HepG2 (cell line): Measurements from ENCODE around the gene PDK2. TPM values are rescaled to one million over a fixed set of nuclear protein-coding genes. Genes with fewer than 3 reads are reported as not detected.

Experiments used
- ATAC-seq: fragments of 200-7000 bp; cut with Tn5 transposase; 3 replicates; pipeline ENCODE4 v1.9.1; 2020; ENCODE audit warnings: mild to moderate bottlenecking, moderate library complexity
- BruUV-seq: library from RNA; stranded (reverse); fragments of 400-500 nt; replicated peaks from 2 replicates; lab custom pipeline; 2021; lab: Mats Ljungman, UMichigan
- CTCF ChIA-PET: fragments of 300-600 bp; formaldehyde crosslinking; extraction: SDS; loops from one replicate; lab custom pipeline; 2021; ENCODE audit warnings: low total read pairs, inconsistent platforms, low intra/inter-chr PET ratio; lab: Yijun Ruan, JAX
- POLR2A ChIA-PET: fragments of 350-600 bp; sonication (Branson Sonifier 250); formaldehyde crosslinking; loops from one replicate; lab custom pipeline; 2020; ENCODE audit warnings: antibody characterized with exemption, inconsistent platforms; lab: Yijun Ruan, JAX
- DNase-seq: peaks from one replicate; pipeline ENCODE4 v3.0.0-alpha.2; 2015; ENCODE audit warnings: low spot score
- FAIRE-seq: peaks from 3 replicates; lab custom pipeline; 2011; peaks lifted over from hg19 to GRCh38; lab: Jason Lieb, UNC
- H2AFZ ChIP-seq: one replicate; pipeline ENCODE4 v1.6.1; 2011; ENCODE audit warnings: low read length, inconsistent platforms
- H3K27ac ChIP-seq: fragments of 300-600 bp; 3 replicates; pipeline ENCODE4 v1.8.0; 2011; ENCODE audit warnings: mixed run types, mild to moderate bottlenecking, mixed read lengths, low read length, inconsistent platforms; ENCODE audit not compliant: insufficient read depth; ENCODE audit errors: extremely low read length
- H3K27me3 ChIP-seq, 2 experiments: fragments of 200-600 bp in 1 of 2; 2 replicates in 1 of 2; 3 replicates in 1 of 2; pipeline versions ENCODE4 v1.6.0 to v1.8.0; 2011; ENCODE audit warnings: low read length in 2 of 2, mild to moderate bottlenecking in 2 of 2, moderate library complexity in 2 of 2, inconsistent platforms in 1 of 2; ENCODE audit not compliant: insufficient read depth in 2 of 2, control insufficient read depth in 1 of 2
- H3K36me3 ChIP-seq, 2 experiments: fragments of 200-600 bp in 1 of 2; replicated peaks in 1 of 2; 2 replicates in 1 of 2; 3 replicates in 1 of 2; pipeline versions ENCODE4 v1.5.1 to v1.8.0; 2011; ENCODE audit warnings: low read length in 2 of 2, inconsistent platforms in 1 of 2; ENCODE audit not compliant: insufficient read depth in 2 of 2, control insufficient read depth in 1 of 2
- H3K4me1 ChIP-seq: 2 replicates; pipeline ENCODE4 v1.5.1; 2012; ENCODE audit warnings: low read length, inconsistent platforms; ENCODE audit not compliant: insufficient read depth
- H3K4me2 ChIP-seq: 2 replicates; pipeline ENCODE4 v1.6.0; 2011; ENCODE audit warnings: low read depth, low read length, inconsistent platforms
- H3K4me3 ChIP-seq, 3 experiments: fragments of 200-600 bp in 1 of 3; sonication (generic), shearing (Covaris generic) in 1 of 3; replicated peaks in 1 of 3; 2 replicates each; pipeline ENCODE4 v1.5.1; 2011 to 2016; ENCODE audit warnings: low read length in 3 of 3, inconsistent platforms in 2 of 3, low read depth in 2 of 3, mild to moderate bottlenecking in 2 of 3, control low read depth in 1 of 3, mixed read lengths in 1 of 3; ENCODE audit not compliant: insufficient read depth in 1 of 3
- H3K79me2 ChIP-seq: one replicate; pipeline ENCODE4 v1.6.1; 2011; ENCODE audit warnings: low read length, inconsistent platforms; ENCODE audit not compliant: insufficient read depth
- H3K9ac ChIP-seq: 2 replicates; pipeline ENCODE4 v1.6.0; 2011; ENCODE audit warnings: mild to moderate bottlenecking, low read depth, low read length, inconsistent platforms; ENCODE audit not compliant: insufficient read depth
- H3K9me3 ChIP-seq: 2 replicates; pipeline ENCODE4 v1.5.1; 2012; ENCODE audit warnings: mild to moderate bottlenecking, low read length
- H4K20me1 ChIP-seq: 2 replicates; pipeline ENCODE4 v1.6.0; 2011; ENCODE audit warnings: inconsistent platforms, mild to moderate bottlenecking, low read length, moderate library complexity; ENCODE audit not compliant: insufficient read depth
- CEBPB ChIP-seq: IDR thresholded peaks from 2 replicates; pipeline ENCODE4 v1.6.1; 2011; ENCODE audit warnings: low read depth, low read length, improper control_type of control experiment, borderline replicate concordance
- EED ChIP-seq: sonication (generic); formaldehyde crosslinking; IDR thresholded peaks from 2 replicates; pipeline ENCODE4 v1.5.0; 2020; ENCODE audit warnings: mild to moderate bottlenecking, missing genetic modification reagents
- FOXA3 ChIP-seq: IDR thresholded peaks from 2 replicates; pipeline ENCODE4 v1.6.1; 2016; ENCODE audit warnings: missing genetic modification reagents, missing compliant biosample characterization
- GTF2F1 ChIP-seq: fragments of 150-350 bp; IDR thresholded peaks from 2 replicates; pipeline ENCODE4 v1.6.1; 2014; ENCODE audit warnings: low read length
- IKZF4 ChIP-seq: sonication (generic); formaldehyde crosslinking; IDR thresholded peaks from 2 replicates; pipeline ENCODE4 v1.5.1; 2020; ENCODE audit warnings: borderline replicate concordance, mild to moderate bottlenecking, low read depth, missing genetic modification reagents; ENCODE audit errors: not compliant biosample characterization
- NFYB ChIP-seq: sonication (generic); formaldehyde crosslinking; IDR thresholded peaks from 2 replicates; pipeline ENCODE4 v1.4.0; 2020; ENCODE audit warnings: missing genetic modification reagents
- NR2C2 ChIP-seq: sonication (generic); formaldehyde crosslinking; IDR thresholded peaks from 2 replicates; pipeline ENCODE4 v1.4.0; 2020; ENCODE audit warnings: missing genetic modification reagents, mild to moderate bottlenecking, moderate library complexity, borderline replicate concordance
- PHF20 ChIP-seq: sonication (generic); formaldehyde crosslinking; IDR thresholded peaks from 2 replicates; pipeline ENCODE4 v1.5.0; 2020; ENCODE audit warnings: mild to moderate bottlenecking, missing genetic modification reagents
- POGZ ChIP-seq: sonication (generic); formaldehyde crosslinking; IDR thresholded peaks from 2 replicates; pipeline ENCODE4 v1.4.0; 2020; ENCODE audit warnings: mild to moderate bottlenecking, missing genetic modification reagents
- RORA ChIP-seq: sonication (generic); formaldehyde crosslinking; IDR thresholded peaks from 2 replicates; pipeline ENCODE4 v1.5.0; 2020; ENCODE audit warnings: mild to moderate bottlenecking, missing genetic modification reagents, moderate library complexity
- SP5 ChIP-seq: IDR thresholded peaks from 2 replicates; pipeline ENCODE4 v1.6.1; 2016; ENCODE audit warnings: low read depth, borderline replicate concordance
- SRSF4 ChIP-seq: fragments of 200-400 bp; formaldehyde crosslinking; IDR thresholded peaks from one replicate; pipeline ENCODE4 v1.6.1; 2018; ENCODE audit warnings: mild to moderate bottlenecking, low read depth, low read length, moderate library complexity; ENCODE audit not compliant: poor library complexity, severe bottlenecking
- ZBTB3 ChIP-seq: sonication (generic); formaldehyde crosslinking; IDR thresholded peaks from 2 replicates; pipeline ENCODE4 v1.4.0; 2020; ENCODE audit warnings: low read depth, mild to moderate bottlenecking, moderate library complexity, missing genetic modification reagents, borderline replicate concordance
- ZNF292 ChIP-seq: sonication (generic); formaldehyde crosslinking; IDR thresholded peaks from 2 replicates; pipeline ENCODE4 v1.8.1; 2022; ENCODE audit warnings: mild to moderate bottlenecking, low read depth, missing genetic modification reagents, borderline replicate concordance
- ZNF335 ChIP-seq: sonication (generic); formaldehyde crosslinking; IDR thresholded peaks from 2 replicates; pipeline ENCODE4 v1.4.0; 2020; ENCODE audit warnings: missing genetic modification reagents
- ZNF564 ChIP-seq: sonication (generic); formaldehyde crosslinking; IDR thresholded peaks from 2 replicates; pipeline ENCODE4 v1.8.1; 2023; ENCODE audit warnings: mild to moderate bottlenecking, missing genetic modification reagents
- ZNF746 ChIP-seq: sonication (generic); formaldehyde crosslinking; IDR thresholded peaks from 2 replicates; pipeline ENCODE4 v1.8.0; 2022; ENCODE audit warnings: mild to moderate bottlenecking, missing genetic modification reagents
- ZNF75D ChIP-seq: sonication (generic); formaldehyde crosslinking; IDR thresholded peaks from 2 replicates; pipeline ENCODE4 v1.8.1; 2023; ENCODE audit warnings: missing genetic modification reagents, mild to moderate bottlenecking, borderline replicate concordance
- WGBS: methylation state at CpG from one replicate; pipeline ENCODE4 v1.1.6; 2017; ENCODE audit warnings: low lambda C conversion rate; 5-methylcytosine and 5-hydroxymethylcytosine counted together
- in situ Hi-C: cut with HindIII; loops from 2 replicates; pipeline ENCODE4 v1.10.0; 2017; ENCODE audit warnings: low pct_unique_long_range_greater_than_20kb; ENCODE audit not compliant: extremely low pct_ligation_motif_present
- intact Hi-C: fragments of 100-400 bp; cut with micrococcal nuclease; formaldehyde crosslinking; loops from one replicate; pipeline ENCODE4 v1.10.0; 2022; ENCODE audit not compliant: unreplicated experiment
- polyA plus RNA-seq, 8 experiments: library from polyadenylated mRNA; depleted of rRNA in 3 of 8; stranded (reverse) in 7 of 8; unstranded in 1 of 8; fragments of >200 nt; fragmentation: Illumina TruSeq in 4 of 8; extraction: Trizol in 4 of 8; gene quantifications; 2 replicates each; pipeline versions ENCODE4 v1.2.1 to v1.2.3, GENCODE V29; 2011 to 2016; ENCODE audit warnings: low read depth in 4 of 8, missing spikeins in 1 of 8, mixed read lengths in 1 of 8; ENCODE audit not compliant: insufficient read depth in 1 of 8
- total RNA-seq, 5 experiments: library from RNA; depleted of rRNA; stranded (reverse); fragments of >200 nt; fragmentation: Illumina TruSeq; extraction: Trizol; gene quantifications; 2 replicates each; pipeline ENCODE4 v1.2.3, GENCODE V29; 2016; ENCODE audit warnings: low read depth in 1 of 5
- TF ChIP-seq, protein P1 (sequence below): sonication (generic); formaldehyde crosslinking; IDR thresholded peaks from 2 replicates; pipeline ENCODE4 v1.4.0; 2020; ENCODE audit warnings: mild to moderate bottlenecking, missing genetic modification reagents
- TF ChIP-seq, protein P2 (sequence below): sonication (generic); formaldehyde crosslinking; IDR thresholded peaks from 2 replicates; pipeline ENCODE4 v1.9.0; 2021; ENCODE audit warnings: missing genetic modification reagents, borderline replicate concordance
- TF ChIP-seq, protein P3 (sequence below): sonication (generic); formaldehyde crosslinking; IDR thresholded peaks from 2 replicates; pipeline ENCODE4 v1.5.0; 2020; ENCODE audit warnings: missing genetic modification reagents

PDK2 gene
- total and polyA plus RNA-seq, 2 of the 13 experiments (the other 11 are each of a cell fraction or from before 2014, with no cell fraction given): 18.5 to 59.7 TPM

DNA sequence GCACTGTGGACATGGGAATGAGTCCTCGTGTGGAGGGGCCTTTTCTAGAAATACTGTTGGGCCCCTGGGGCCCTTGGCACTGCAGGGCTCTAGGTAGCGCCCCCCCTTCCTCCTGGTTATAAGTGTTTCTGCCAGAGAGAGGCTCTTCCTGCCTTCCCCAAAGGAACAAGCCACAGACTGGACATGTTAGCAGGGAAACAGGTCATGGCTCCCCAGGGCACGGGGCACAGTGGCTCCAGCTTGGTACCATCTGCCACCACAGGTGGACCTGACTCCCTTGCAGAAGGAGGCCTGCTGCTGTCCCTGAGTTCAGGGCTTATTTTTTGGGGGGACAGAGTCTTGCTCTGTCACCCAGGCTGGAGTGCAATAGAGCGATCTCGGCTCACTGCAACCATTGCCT, 8.8 kb downstream of the PDK2 start (continued):
- no peak for TF ChIP-seq IKZF4 (CRISPR knock-in tag)
- TF ChIP-seq ZBTB3 (CRISPR knock-in tag): no peak
- no peak for TF ChIP-seq NR2C2 (CRISPR knock-in tag)
- TF ChIP-seq CEBPB: no peak
- no peak for TF ChIP-seq ZNF75D (CRISPR knock-in tag)
- TF ChIP-seq GTF2F1: no peak
- TF ChIP-seq, protein P1, sequence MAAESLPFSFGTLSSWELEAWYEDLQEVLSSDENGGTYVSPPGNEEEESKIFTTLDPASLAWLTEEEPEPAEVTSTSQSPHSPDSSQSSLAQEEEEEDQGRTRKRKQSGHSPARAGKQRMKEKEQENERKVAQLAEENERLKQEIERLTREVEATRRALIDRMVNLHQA (CRISPR knock-in tag): no peak
- no peak for TF ChIP-seq ZNF335 (CRISPR knock-in tag)
- TF ChIP-seq RORA (CRISPR knock-in tag): no peak
- no peak for TF ChIP-seq ZNF564 (CRISPR knock-in tag)
- no peak for TF ChIP-seq PHF20
- TF ChIP-seq POGZ (CRISPR knock-in tag): no peak

DNA sequence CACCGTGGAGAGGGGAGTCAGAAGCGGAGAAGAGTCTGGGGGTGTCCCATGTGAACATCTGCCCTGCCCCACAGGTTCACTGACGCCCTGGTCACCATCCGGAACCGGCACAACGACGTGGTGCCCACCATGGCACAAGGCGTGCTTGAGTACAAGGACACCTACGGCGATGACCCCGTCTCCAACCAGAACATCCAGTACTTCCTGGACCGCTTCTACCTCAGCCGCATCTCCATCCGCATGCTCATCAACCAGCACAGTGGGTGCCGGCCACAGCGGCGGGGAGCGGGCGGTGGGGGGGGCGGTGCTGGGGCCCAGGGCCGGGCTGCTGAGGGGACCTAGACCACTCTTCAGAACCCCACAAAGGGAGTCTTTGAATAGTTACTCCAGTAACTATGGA, 10.7 kb downstream of the PDK2 start:
- 96% methylated on average over 16 of the region's 21 CpGs for WGBS
- POLR2A ChIA-PET: no interaction called here
- no peak overlapping the region for H3K9ac ChIP-seq
- in situ Hi-C loops (no loop called here), intact Hi-C loops (no loop called here)
- ATAC-seq (no peak), DNase-seq (no peak), FAIRE-seq (no peak)
- H3K4me2 ChIP-seq: no peak overlapping the region
- no peaks in the 10 kb centered on the region for H4K20me1 ChIP-seq
- no peaks in the 10 kb centered on the region; a peak in 1 of 5 replicates for H3K36me3 ChIP-seq
- H3K4me1 ChIP-seq: peaks cover 45% of the 10 kb centered on the region
- H3K79me2 ChIP-seq: no peaks in the 10 kb centered on the region
- H3K4me3 ChIP-seq: no peak overlapping the region
- H3K27ac ChIP-seq: no peak overlapping the region
- CTCF ChIA-PET: no interaction called here
- no peaks in the 10 kb centered on the region for H3K27me3 ChIP-seq
- no peak overlapping the region for H2AFZ ChIP-seq
- BruUV-seq: no TSS peak
- H3K9me3 ChIP-seq: no peaks in the 10 kb centered on the region
- TF ChIP-seq EED (no peak), NFYB (CRISPR knock-in tag) (no peak), SRSF4 (no peak), ZNF292 (CRISPR knock-in tag) (no peak), ZNF746 (CRISPR knock-in tag) (no peak), FOXA3 (no peak), SP5 (CRISPR knock-in tag) (no peak)
- TF ChIP-seq, protein P2, sequence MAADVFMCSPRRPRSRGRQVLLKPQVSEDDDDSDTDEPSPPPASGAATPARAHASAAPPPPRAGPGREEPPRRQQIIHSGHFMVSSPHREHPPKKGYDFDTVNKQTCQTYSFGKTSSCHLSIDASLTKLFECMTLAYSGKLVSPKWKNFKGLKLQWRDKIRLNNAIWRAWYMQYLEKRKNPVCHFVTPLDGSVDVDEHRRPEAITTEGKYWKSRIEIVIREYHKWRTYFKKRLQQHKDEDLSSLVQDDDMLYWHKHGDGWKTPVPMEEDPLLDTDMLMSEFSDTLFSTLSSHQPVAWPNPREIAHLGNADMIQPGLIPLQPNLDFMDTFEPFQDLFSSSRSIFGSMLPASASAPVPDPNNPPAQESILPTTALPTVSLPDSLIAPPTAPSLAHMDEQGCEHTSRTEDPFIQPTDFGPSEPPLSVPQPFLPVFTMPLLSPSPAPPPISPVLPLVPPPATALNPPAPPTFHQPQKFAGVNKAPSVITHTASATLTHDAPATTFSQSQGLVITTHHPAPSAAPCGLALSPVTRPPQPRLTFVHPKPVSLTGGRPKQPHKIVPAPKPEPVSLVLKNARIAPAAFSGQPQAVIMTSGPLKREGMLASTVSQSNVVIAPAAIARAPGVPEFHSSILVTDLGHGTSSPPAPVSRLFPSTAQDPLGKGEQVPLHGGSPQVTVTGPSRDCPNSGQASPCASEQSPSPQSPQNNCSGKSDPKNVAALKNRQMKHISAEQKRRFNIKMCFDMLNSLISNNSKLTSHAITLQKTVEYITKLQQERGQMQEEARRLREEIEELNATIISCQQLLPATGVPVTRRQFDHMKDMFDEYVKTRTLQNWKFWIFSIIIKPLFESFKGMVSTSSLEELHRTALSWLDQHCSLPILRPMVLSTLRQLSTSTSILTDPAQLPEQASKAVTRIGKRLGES: no peak
- TF ChIP-seq, protein P3, sequence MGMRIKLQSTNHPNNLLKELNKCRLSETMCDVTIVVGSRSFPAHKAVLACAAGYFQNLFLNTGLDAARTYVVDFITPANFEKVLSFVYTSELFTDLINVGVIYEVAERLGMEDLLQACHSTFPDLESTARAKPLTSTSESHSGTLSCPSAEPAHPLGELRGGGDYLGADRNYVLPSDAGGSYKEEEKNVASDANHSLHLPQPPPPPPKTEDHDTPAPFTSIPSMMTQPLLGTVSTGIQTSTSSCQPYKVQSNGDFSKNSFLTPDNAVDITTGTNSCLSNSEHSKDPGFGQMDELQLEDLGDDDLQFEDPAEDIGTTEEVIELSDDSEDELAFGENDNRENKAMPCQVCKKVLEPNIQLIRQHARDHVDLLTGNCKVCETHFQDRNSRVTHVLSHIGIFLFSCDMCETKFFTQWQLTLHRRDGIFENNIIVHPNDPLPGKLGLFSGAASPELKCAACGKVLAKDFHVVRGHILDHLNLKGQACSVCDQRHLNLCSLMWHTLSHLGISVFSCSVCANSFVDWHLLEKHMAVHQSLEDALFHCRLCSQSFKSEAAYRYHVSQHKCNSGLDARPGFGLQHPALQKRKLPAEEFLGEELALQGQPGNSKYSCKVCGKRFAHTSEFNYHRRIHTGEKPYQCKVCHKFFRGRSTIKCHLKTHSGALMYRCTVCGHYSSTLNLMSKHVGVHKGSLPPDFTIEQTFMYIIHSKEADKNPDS (CRISPR knock-in tag): no peak
